ENCODE results near the gene LRMDA.

DNA sequence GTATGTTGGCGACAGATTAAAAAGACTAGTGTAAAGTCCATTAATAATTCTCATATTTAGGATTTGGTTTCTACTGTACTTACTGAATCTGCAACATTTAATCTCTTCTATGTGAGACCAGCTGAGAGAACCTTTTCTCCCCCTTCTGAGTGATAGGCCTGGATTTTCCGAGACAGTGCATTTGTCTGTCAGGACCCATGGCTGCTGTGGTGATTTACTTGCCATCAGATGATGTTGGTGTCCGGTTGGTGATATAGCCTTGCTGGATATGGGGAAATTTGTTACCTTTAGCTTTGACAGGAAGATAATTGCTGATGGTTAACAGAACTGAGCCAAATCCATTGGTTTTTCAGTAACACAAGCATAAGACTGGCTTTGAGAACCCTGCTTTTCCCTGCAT is 517.2 kb downstream of the LRMDA start:
- TF ChIP-seq, protein P1, sequence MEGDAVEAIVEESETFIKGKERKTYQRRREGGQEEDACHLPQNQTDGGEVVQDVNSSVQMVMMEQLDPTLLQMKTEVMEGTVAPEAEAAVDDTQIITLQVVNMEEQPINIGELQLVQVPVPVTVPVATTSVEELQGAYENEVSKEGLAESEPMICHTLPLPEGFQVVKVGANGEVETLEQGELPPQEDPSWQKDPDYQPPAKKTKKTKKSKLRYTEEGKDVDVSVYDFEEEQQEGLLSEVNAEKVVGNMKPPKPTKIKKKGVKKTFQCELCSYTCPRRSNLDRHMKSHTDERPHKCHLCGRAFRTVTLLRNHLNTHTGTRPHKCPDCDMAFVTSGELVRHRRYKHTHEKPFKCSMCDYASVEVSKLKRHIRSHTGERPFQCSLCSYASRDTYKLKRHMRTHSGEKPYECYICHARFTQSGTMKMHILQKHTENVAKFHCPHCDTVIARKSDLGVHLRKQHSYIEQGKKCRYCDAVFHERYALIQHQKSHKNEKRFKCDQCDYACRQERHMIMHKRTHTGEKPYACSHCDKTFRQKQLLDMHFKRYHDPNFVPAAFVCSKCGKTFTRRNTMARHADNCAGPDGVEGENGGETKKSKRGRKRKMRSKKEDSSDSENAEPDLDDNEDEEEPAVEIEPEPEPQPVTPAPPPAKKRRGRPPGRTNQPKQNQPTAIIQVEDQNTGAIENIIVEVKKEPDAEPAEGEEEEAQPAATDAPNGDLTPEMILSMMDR (IDR thresholded peaks at IDR 0.05; ENCODE audit: insufficient read depth, low read length, poor library complexity, severe bottlenecking), result no peak
- TF ChIP-seq EZH2phosphoT487 (conservative IDR thresholded peaks at IDR 0.05; ENCODE audit: low read length), result no peak

Data from SU-DHL-6 (cell line).